ENCODE results near the gene CAST. TPM values are rescaled to one million over a fixed set of nuclear protein-coding genes. Genes with fewer than 3 reads are reported as not detected.

Gene CAST
- total RNA-seq, 1 donor from 2014 or later: 97.0 TPM

DNA sequence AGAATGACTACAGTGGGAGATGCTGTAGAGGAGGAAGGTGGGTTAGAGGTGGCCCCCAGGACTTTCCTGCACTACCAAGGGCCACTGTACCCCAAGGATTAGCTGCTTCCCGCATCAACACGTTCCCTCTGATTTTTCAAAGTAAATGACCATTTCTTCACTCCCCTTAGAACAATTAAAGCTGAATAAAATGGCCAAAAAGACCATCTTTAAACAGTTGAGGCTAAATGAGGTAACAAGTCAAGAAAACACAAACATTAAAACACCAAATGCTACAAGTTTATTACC lies 146.3 kb downstream of the CAST start:
- TF ChIP-seq, protein P1, sequence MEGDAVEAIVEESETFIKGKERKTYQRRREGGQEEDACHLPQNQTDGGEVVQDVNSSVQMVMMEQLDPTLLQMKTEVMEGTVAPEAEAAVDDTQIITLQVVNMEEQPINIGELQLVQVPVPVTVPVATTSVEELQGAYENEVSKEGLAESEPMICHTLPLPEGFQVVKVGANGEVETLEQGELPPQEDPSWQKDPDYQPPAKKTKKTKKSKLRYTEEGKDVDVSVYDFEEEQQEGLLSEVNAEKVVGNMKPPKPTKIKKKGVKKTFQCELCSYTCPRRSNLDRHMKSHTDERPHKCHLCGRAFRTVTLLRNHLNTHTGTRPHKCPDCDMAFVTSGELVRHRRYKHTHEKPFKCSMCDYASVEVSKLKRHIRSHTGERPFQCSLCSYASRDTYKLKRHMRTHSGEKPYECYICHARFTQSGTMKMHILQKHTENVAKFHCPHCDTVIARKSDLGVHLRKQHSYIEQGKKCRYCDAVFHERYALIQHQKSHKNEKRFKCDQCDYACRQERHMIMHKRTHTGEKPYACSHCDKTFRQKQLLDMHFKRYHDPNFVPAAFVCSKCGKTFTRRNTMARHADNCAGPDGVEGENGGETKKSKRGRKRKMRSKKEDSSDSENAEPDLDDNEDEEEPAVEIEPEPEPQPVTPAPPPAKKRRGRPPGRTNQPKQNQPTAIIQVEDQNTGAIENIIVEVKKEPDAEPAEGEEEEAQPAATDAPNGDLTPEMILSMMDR (IDR thresholded peaks at IDR 0.05; ENCODE audit: unreplicated experiment): no peak
- H3K36me3 Mint-ChIP-seq (ENCODE audit: insufficient read depth): peaks cover 2% of the 10 kb centered on the region
- peak overlapping the region; percentile 85 for H3K4me3 Mint-ChIP-seq (ENCODE audit: low read depth)
- DNase-seq (ENCODE audit: low spot score, unreplicated experiment): no peak
- peaks cover 11% of the 10 kb centered on the region for H3K4me1 Mint-ChIP-seq (ENCODE audit: low read depth)
- H3K27ac Mint-ChIP-seq: peak overlapping the region; percentile 98
- H3K9me3 Mint-ChIP-seq (ENCODE audit: low read depth): no peaks in the 10 kb centered on the region
- H3K27me3 Mint-ChIP-seq: peaks cover 13% of the 10 kb centered on the region

DNA sequence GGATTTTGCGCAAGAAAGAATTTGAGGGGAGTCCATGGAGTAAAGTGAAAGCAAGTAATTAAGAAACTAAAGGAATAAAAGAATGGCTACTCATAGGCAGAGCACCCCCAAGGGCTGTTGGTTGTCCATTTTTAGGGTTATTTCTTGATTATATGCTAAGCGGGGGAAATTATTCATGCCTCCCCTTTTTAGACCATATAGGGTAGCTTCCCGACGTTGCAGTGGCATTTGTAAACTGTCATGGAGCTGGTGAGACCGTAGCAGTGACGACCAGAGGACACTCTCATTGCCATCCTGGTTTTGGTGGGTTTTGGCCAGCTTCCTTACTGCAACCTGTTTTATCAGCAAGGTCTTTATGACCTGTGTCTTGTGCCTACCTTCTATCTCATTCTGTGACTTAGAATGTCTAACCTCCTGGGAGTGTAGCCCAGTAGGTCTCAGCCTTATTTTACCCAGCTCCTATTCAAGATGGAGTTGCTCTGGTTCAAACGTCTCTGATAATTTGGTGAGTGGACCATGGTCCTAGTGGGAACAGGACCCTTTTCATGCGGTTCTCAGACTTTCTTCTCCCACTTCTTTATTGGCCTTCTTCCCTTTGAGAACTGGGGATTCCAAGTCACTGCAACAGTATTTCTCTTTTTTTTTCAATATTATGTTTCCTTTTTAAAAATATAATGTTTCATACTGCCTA lies 146.8 kb downstream of the CAST start:
- Mint-ChIP-seq H3K27ac (no peak overlapping the region), H3K27me3 (peaks cover 7% of the 10 kb centered on the region), H3K9me3 (ENCODE audit: low read depth) (no peaks in the 10 kb centered on the region), H3K4me1 (ENCODE audit: low read depth) (peaks cover 11% of the 10 kb centered on the region), H3K4me3 (ENCODE audit: low read depth) (peak overlapping the region; percentile 85), H3K36me3 (ENCODE audit: insufficient read depth) (no peaks in the 10 kb centered on the region)
- no peak for DNase-seq (ENCODE audit: low spot score, unreplicated experiment)
- TF ChIP-seq, protein P1 (IDR thresholded peaks at IDR 0.05; ENCODE audit: unreplicated experiment): no peak

DNA sequence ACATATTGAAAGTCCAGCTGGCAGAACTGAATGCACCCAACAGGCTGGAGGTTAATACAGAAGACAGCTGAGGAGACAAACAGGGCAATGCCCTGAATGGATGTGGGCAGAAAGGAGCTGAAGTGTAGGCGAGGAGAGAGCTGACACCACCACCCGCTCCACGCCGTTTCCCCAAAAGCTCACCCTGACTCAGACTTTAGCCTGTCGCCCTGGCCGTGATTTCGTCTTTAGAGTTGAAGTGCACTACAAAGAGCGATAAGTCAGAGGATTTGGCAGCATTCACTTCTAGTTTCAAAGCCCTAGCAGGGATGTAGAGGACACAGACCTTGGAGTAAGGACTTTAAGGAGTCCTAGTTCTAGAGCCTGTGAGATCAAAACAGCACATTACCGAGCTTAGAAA lies 147.7 kb downstream of the CAST start:
- no peak overlapping the region for H3K4me3 Mint-ChIP-seq (ENCODE audit: low read depth)
- TF ChIP-seq, protein P1 (IDR thresholded peaks at IDR 0.05; ENCODE audit: unreplicated experiment): no peak
- H3K27ac Mint-ChIP-seq: no peak overlapping the region
- no peaks in the 10 kb centered on the region for H3K9me3 Mint-ChIP-seq (ENCODE audit: low read depth)
- peaks cover 4% of the 10 kb centered on the region for H3K27me3 Mint-ChIP-seq
- peaks cover 11% of the 10 kb centered on the region for H3K4me1 Mint-ChIP-seq (ENCODE audit: low read depth)
- DNase-seq (ENCODE audit: low spot score, unreplicated experiment): no peak
- H3K36me3 Mint-ChIP-seq (ENCODE audit: insufficient read depth): no peaks in the 10 kb centered on the region

DNA sequence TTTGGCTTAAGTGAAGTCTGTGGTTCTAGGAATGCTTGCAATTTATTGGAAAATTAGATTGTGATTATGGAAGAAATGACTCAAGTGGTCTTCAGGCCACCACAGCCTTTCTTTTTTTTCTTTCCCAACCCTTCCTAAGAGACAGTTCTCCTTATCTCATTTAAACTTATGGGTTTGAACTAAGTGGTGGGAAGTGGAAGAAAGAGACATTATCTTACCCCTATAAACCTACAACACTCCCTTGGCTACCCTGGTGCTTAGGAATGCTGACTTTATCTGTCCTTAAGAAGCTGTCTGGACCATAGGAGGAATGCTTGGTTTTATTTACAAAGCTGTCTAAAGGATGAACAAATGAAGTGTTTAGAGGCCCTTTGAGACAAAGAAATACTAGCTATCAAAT lies 150.7 kb downstream of the CAST start:
- Mint-ChIP-seq H3K36me3 (ENCODE audit: insufficient read depth) (no peaks in the 10 kb centered on the region), H3K4me1 (ENCODE audit: low read depth) (no peaks in the 10 kb centered on the region), H3K27me3 (peaks cover 6% of the 10 kb centered on the region), H3K27ac (no peak overlapping the region), H3K4me3 (ENCODE audit: low read depth) (no peak overlapping the region), H3K9me3 (ENCODE audit: low read depth) (no peaks in the 10 kb centered on the region)
- TF ChIP-seq, protein P1 (IDR thresholded peaks at IDR 0.05; ENCODE audit: unreplicated experiment): no peak
- DNase-seq (ENCODE audit: low spot score, unreplicated experiment): no peak

DNA sequence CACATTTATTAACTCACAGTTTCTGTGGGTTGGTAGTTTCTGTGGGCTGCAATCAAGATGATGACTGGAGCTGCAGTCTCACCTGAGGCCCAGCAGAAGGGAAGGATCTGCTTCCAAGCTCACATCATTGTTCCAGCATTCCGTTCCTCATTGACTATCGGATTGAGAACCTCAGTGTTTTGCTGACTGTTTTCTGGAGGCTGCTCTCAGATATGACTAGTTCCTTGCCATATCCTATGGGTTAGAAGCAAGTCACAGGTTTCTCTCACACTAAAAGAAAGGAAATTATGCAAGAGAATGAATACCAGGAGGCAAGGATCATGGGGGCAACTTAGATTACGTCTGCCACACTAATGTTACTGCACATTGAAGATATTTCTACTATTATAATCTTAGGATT lies 151.9 kb downstream of the CAST start:
- TF ChIP-seq, protein P1 (IDR thresholded peaks at IDR 0.05; ENCODE audit: unreplicated experiment): no peak
- Mint-ChIP-seq H3K27me3 (peaks cover 6% of the 10 kb centered on the region), H3K27ac (no peak overlapping the region), H3K36me3 (ENCODE audit: insufficient read depth) (no peaks in the 10 kb centered on the region), H3K4me3 (ENCODE audit: low read depth) (no peak overlapping the region), H3K4me1 (ENCODE audit: low read depth) (no peaks in the 10 kb centered on the region), H3K9me3 (ENCODE audit: low read depth) (no peaks in the 10 kb centered on the region)
- DNase-seq (ENCODE audit: low spot score, unreplicated experiment): no peak
